Fibroblast of upper back skin (primary cell): Measurements from ENCODE around the gene SOX10.
A peak's percentile ranks its signal among the peaks of the same experiment; 100 is the strongest.

Source experiments
- DNase-seq: peaks from one replicate; pipeline ENCODE4 v3.0.0-alpha.2; 2013

Gene SOX10

GRCh38 chr22:37983860-37984791, at the start of gene SOX10:
Gene SOX10, minus strand, starts transcription at chr22:37984555. Its CDS starts 771 bp downstream, at chr22:37983784.
- no peak for DNase-seq

- DNase-seq: no peak
These were observed 49.3 kb upstream of the SOX10 start for GRCh38 chr22:38033522-38034277.

- peak; percentile 89 for DNase-seq
These were observed 48.5 kb upstream of the SOX10 start for GRCh38 chr22:38032681-38033521.

- no peak for DNase-seq
These were observed 47.1 kb upstream of the SOX10 start for GRCh38 chr22:38031491-38031890.

- DNase-seq: no peak
These were observed 46.2 kb upstream of the SOX10 start for GRCh38 chr22:38030311-38031133.

- no peak for DNase-seq
These were observed 45.5 kb upstream of the SOX10 start for GRCh38 chr22:38029901-38030300.

GRCh38 chr22:38029370-38029769, 45.0 kb upstream of the SOX10 start:
- DNase-seq: no peak

GRCh38 chr22:38028344-38029130, 44.2 kb upstream of the SOX10 start:
- DNase-seq: no peak

- no peak for DNase-seq
These were observed 43.1 kb upstream of the SOX10 start for GRCh38 chr22:38027487-38027886.

- no peak for DNase-seq
These were observed 42.1 kb upstream of the SOX10 start for GRCh38 chr22:38026130-38027111.

GRCh38 chr22:38025514-38025913, 41.2 kb upstream of the SOX10 start:
- DNase-seq: no peak

- no peak for DNase-seq
These were observed 38.7 kb upstream of the SOX10 start for GRCh38 chr22:38023045-38023444.

- DNase-seq: no peak
These were observed 36.9 kb upstream of the SOX10 start for GRCh38 chr22:38021206-38021605.

- no peak for DNase-seq
These were observed 34.8 kb upstream of the SOX10 start for GRCh38 chr22:38018938-38019827.

- no peak for DNase-seq
These were observed 33.9 kb upstream of the SOX10 start for GRCh38 chr22:38017939-38018885.

- DNase-seq: peak; percentile 55
These were observed 33.0 kb upstream of the SOX10 start for GRCh38 chr22:38017272-38017920.
